Measurements from ENCODE around the gene SAA4.
"Not testable (repeated sequence)": the region's sequence is repeated elsewhere in the genome, so short reads cannot be mapped to it uniquely, and the experiment has no call there.

The SAA4 gene

GRCh38 chr11:18264677-18265555, 28.3 kb upstream of the SAA4 start:
- H2AFZ ChIP-seq (ENCODE audit: low read depth, low read length): no peak overlapping the region
- H3K4me2 ChIP-seq (ENCODE audit: insufficient read depth, low read length): no peak overlapping the region
- ATAC-seq (ENCODE audit: insufficient read depth, low read depth) (no peak), DNase-seq (no peak)
- no peaks in the 10 kb centered on the region for H3K9me3 ChIP-seq (ENCODE audit: insufficient read depth, low read length, severe bottlenecking)
- no peak overlapping the region for H3K9ac ChIP-seq (ENCODE audit: low read depth, low read length)
- no peaks in the 10 kb centered on the region for H4K20me1 ChIP-seq (ENCODE audit: insufficient read depth, low read length)
- no peaks in the 10 kb centered on the region for H3K36me3 ChIP-seq (ENCODE audit: insufficient read depth, low read length)
- H3K4me1 ChIP-seq (ENCODE audit: insufficient read depth, low read length): no peaks in the 10 kb centered on the region
- peaks cover 4% of the 10 kb centered on the region for H3K27me3 ChIP-seq (ENCODE audit: insufficient read depth, low read length, poor library complexity)
- no peak overlapping the region for H3K4me3 ChIP-seq (ENCODE audit: low read depth in 1 of 2, low read length in 2 of 2)
- H3K27ac ChIP-seq (ENCODE audit: low read length): no peak overlapping the region
- no peaks in the 10 kb centered on the region for H3K79me2 ChIP-seq (ENCODE audit: insufficient read depth, low read length)
- TF ChIP-seq CTCF (IDR thresholded peaks at IDR 0.05; ENCODE audit: borderline replicate concordance, extremely low read depth, low read length, poor library complexity, severe bottlenecking) (no peak), EZH2 (IDR thresholded peaks at IDR 0.05; ENCODE audit: borderline replicate concordance, low read depth, low read length, severe bottlenecking) (no peak)

DNA sequence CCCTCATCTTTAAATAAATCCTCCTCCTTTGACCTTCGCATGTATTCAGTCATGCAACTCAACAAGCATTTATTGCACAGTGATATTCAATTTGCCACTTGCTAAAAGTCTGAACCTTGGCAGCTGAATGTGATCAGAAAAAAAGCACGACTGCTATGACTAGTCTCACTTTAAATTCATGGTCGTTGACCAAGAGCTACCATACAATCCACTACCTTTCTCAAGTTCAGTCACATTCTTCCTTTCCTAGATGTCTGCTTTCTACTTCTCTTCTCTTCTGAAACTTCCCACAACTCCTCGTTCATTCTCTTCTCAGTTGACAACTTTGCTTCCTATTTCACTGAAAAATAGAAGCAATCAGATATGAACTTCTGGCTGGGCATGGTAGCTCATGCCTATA, 27.4 kb upstream of the SAA4 start:
- no peaks in the 10 kb centered on the region for H3K9me3 ChIP-seq (ENCODE audit: insufficient read depth, low read length, severe bottlenecking)
- H3K27ac ChIP-seq (ENCODE audit: low read length): no peak overlapping the region
- no peaks in the 10 kb centered on the region for H3K4me1 ChIP-seq (ENCODE audit: insufficient read depth, low read length)
- peaks cover 4% of the 10 kb centered on the region for H3K27me3 ChIP-seq (ENCODE audit: insufficient read depth, low read length, poor library complexity)
- TF ChIP-seq EZH2 (IDR thresholded peaks at IDR 0.05; ENCODE audit: borderline replicate concordance, low read depth, low read length, severe bottlenecking) (no peak), CTCF (IDR thresholded peaks at IDR 0.05; ENCODE audit: borderline replicate concordance, extremely low read depth, low read length, poor library complexity, severe bottlenecking) (no peak)
- no peak for DNase-seq
- H3K79me2 ChIP-seq (ENCODE audit: insufficient read depth, low read length): no peaks in the 10 kb centered on the region
- no peaks in the 10 kb centered on the region for H4K20me1 ChIP-seq (ENCODE audit: insufficient read depth, low read length)
- no peak overlapping the region for H2AFZ ChIP-seq (ENCODE audit: low read depth, low read length)
- no peak overlapping the region for H3K4me3 ChIP-seq (ENCODE audit: low read depth in 1 of 2, low read length in 2 of 2)
- no peak for ATAC-seq (ENCODE audit: insufficient read depth, low read depth)
- no peak overlapping the region for H3K4me2 ChIP-seq (ENCODE audit: insufficient read depth, low read length)
- H3K36me3 ChIP-seq (ENCODE audit: insufficient read depth, low read length): no peaks in the 10 kb centered on the region
- no peak overlapping the region for H3K9ac ChIP-seq (ENCODE audit: low read depth, low read length)

- ATAC-seq (ENCODE audit: insufficient read depth, low read depth); H4K20me1 ChIP-seq (ENCODE audit: insufficient read depth, low read length); H2AFZ ChIP-seq (ENCODE audit: low read depth, low read length); DNase-seq; H3K79me2 ChIP-seq (ENCODE audit: insufficient read depth, low read length); H3K27ac ChIP-seq (ENCODE audit: low read length); H3K4me3 ChIP-seq (ENCODE audit: low read depth in 1 of 2, low read length in 2 of 2); H3K4me2 ChIP-seq (ENCODE audit: insufficient read depth, low read length); H3K4me1 ChIP-seq (ENCODE audit: insufficient read depth, low read length); H3K9me3 ChIP-seq (ENCODE audit: insufficient read depth, low read length, severe bottlenecking); H3K9ac ChIP-seq (ENCODE audit: low read depth, low read length); H3K36me3 ChIP-seq (ENCODE audit: insufficient read depth, low read length); H3K27me3 ChIP-seq (ENCODE audit: insufficient read depth, low read length, poor library complexity): not testable (repeated sequence)
These were observed 26.2 kb upstream of the SAA4 start for GRCh38 chr11:18262681-18263350.

- H3K4me1 ChIP-seq (ENCODE audit: insufficient read depth, low read length): no peaks in the 10 kb centered on the region
- TF ChIP-seq CTCF (IDR thresholded peaks at IDR 0.05; ENCODE audit: borderline replicate concordance, extremely low read depth, low read length, poor library complexity, severe bottlenecking) (no peak), EZH2 (IDR thresholded peaks at IDR 0.05; ENCODE audit: borderline replicate concordance, low read depth, low read length, severe bottlenecking) (no peak)
- DNase-seq (no peak), ATAC-seq (ENCODE audit: insufficient read depth, low read depth) (no peak)
- H3K27ac ChIP-seq (ENCODE audit: low read length): no peak overlapping the region
- no peaks in the 10 kb centered on the region for H3K79me2 ChIP-seq (ENCODE audit: insufficient read depth, low read length)
- H3K4me3 ChIP-seq (ENCODE audit: low read depth in 1 of 2, low read length in 2 of 2): no peak overlapping the region
- no peaks in the 10 kb centered on the region for H4K20me1 ChIP-seq (ENCODE audit: insufficient read depth, low read length)
- no peak overlapping the region for H2AFZ ChIP-seq (ENCODE audit: low read depth, low read length)
- H3K36me3 ChIP-seq (ENCODE audit: insufficient read depth, low read length): no peaks in the 10 kb centered on the region
- peaks cover 7% of the 10 kb centered on the region for H3K27me3 ChIP-seq (ENCODE audit: insufficient read depth, low read length, poor library complexity)
- H3K4me2 ChIP-seq (ENCODE audit: insufficient read depth, low read length): no peak overlapping the region
- H3K9ac ChIP-seq (ENCODE audit: low read depth, low read length): no peak overlapping the region
- no peaks in the 10 kb centered on the region for H3K9me3 ChIP-seq (ENCODE audit: insufficient read depth, low read length, severe bottlenecking)
These were observed 25.1 kb upstream of the SAA4 start for GRCh38 chr11:18261721-18262120.

Measured in DND-41 (cell line).